Measurements from ENCODE around the gene IFNL2. TPM values are rescaled to one million over a fixed set of nuclear protein-coding genes. Genes with fewer than 3 reads are reported as not detected.

Gene IFNL2
- total RNA-seq, 1 donor from 2014 or later = not detected

- H3F3A ChIP-seq (ENCODE audit: low read depth) = no peaks in the 10 kb centered on the region
- H2AFZ ChIP-seq (replicated peaks) = no peak overlapping the region
- H3K4me3 ChIP-seq = no peak overlapping the region
- no peak overlapping the region for H3K9ac ChIP-seq
- Mint-ChIP-seq H3K4me1 (no peaks in the 10 kb centered on the region), H3K27ac (no peak overlapping the region), H3K36me3 (no peaks in the 10 kb centered on the region), H3K27me3 (ENCODE audit: insufficient read depth, low read depth) (peaks cover 12% of the 10 kb centered on the region), H3K9me3 (no peaks in the 10 kb centered on the region), H3K4me3 (no peak overlapping the region)
- TF ChIP-seq EZH2 (IDR thresholded peaks at IDR 0.05) (no peak), EZH2phosphoT487 (IDR thresholded peaks at IDR 0.05) (no peak), CTCF (IDR thresholded peaks at IDR 0.05) (no peak)
- no peaks in the 10 kb centered on the region for H3K9me3 ChIP-seq (ENCODE audit: low read depth)
- H3K4me2 ChIP-seq = no peak overlapping the region
- no peaks in the 10 kb centered on the region for H3K36me3 ChIP-seq
- H3K27ac ChIP-seq = no peak overlapping the region
- no peak for DNase-seq (ENCODE audit: low spot score)
- H4K20me1 ChIP-seq (ENCODE audit: low read depth) = no peaks in the 10 kb centered on the region
- peaks cover 78% of the 10 kb centered on the region for H3K27me3 ChIP-seq
- H3K4me1 ChIP-seq = no peaks in the 10 kb centered on the region
- H3K79me2 ChIP-seq (ENCODE audit: low read depth) = no peaks in the 10 kb centered on the region
These were observed 38.0 kb upstream of the IFNL2 start for GRCh38 chr19:39230096-39230764.

GRCh38 chr19:39232708-39233107 lies 35.5 kb upstream of the IFNL2 start:
- H3K9ac ChIP-seq = no peak overlapping the region
- H4K20me1 ChIP-seq (ENCODE audit: low read depth) = no peaks in the 10 kb centered on the region
- no peaks in the 10 kb centered on the region for H3K79me2 ChIP-seq (ENCODE audit: low read depth)
- Mint-ChIP-seq H3K4me3 (no peak overlapping the region), H3K27me3 (ENCODE audit: insufficient read depth, low read depth) (peaks cover 14% of the 10 kb centered on the region), H3K27ac (no peak overlapping the region), H3K36me3 (no peaks in the 10 kb centered on the region), H3K4me1 (no peaks in the 10 kb centered on the region), H3K9me3 (no peaks in the 10 kb centered on the region)
- H3K4me1 ChIP-seq = no peaks in the 10 kb centered on the region
- no peak for TF ChIP-seq EZH2 (IDR thresholded peaks at IDR 0.05)
- TF ChIP-seq EZH2phosphoT487 (IDR thresholded peaks at IDR 0.05) = no peak
- no peak for TF ChIP-seq CTCF (IDR thresholded peaks at IDR 0.05)
- H2AFZ ChIP-seq (replicated peaks) = no peak overlapping the region
- no peak for DNase-seq (ENCODE audit: low spot score)
- no peaks in the 10 kb centered on the region for H3F3A ChIP-seq (ENCODE audit: low read depth)
- H3K27me3 ChIP-seq = peaks cover 58% of the 10 kb centered on the region
- no peak overlapping the region for H3K27ac ChIP-seq
- H3K4me2 ChIP-seq = no peak overlapping the region
- H3K9me3 ChIP-seq (ENCODE audit: low read depth) = no peaks in the 10 kb centered on the region
- no peak overlapping the region for H3K4me3 ChIP-seq
- H3K36me3 ChIP-seq = no peaks in the 10 kb centered on the region

GRCh38 chr19:39236527-39236926 lies 31.7 kb upstream of the IFNL2 start:
- H3K4me3 Mint-ChIP-seq = no peak overlapping the region
- H3K9me3 ChIP-seq (ENCODE audit: low read depth) = no peaks in the 10 kb centered on the region
- no peaks in the 10 kb centered on the region for H3K4me1 ChIP-seq
- TF ChIP-seq CTCF (IDR thresholded peaks at IDR 0.05) (no peak), EZH2phosphoT487 (IDR thresholded peaks at IDR 0.05) (no peak), EZH2 (IDR thresholded peaks at IDR 0.05) (no peak)
- no peak overlapping the region for H3K4me3 ChIP-seq
- no peaks in the 10 kb centered on the region for H4K20me1 ChIP-seq (ENCODE audit: low read depth)
- no peaks in the 10 kb centered on the region for H3F3A ChIP-seq (ENCODE audit: low read depth)
- no peak for DNase-seq (ENCODE audit: low spot score)
- H3K36me3 ChIP-seq = no peaks in the 10 kb centered on the region
- H3K4me2 ChIP-seq = no peak overlapping the region
- no peak overlapping the region for H3K9ac ChIP-seq
- H3K27me3 Mint-ChIP-seq (ENCODE audit: insufficient read depth, low read depth) = peaks cover 15% of the 10 kb centered on the region
- no peak overlapping the region for H2AFZ ChIP-seq (replicated peaks)
- peaks cover 58% of the 10 kb centered on the region for H3K27me3 ChIP-seq
- H3K4me1 Mint-ChIP-seq = no peaks in the 10 kb centered on the region
- H3K27ac ChIP-seq = no peak overlapping the region
- H3K27ac Mint-ChIP-seq = no peak overlapping the region
- no peaks in the 10 kb centered on the region for H3K36me3 Mint-ChIP-seq
- H3K9me3 Mint-ChIP-seq = no peaks in the 10 kb centered on the region
- H3K79me2 ChIP-seq (ENCODE audit: low read depth) = no peaks in the 10 kb centered on the region
